HepG2 (cell line): Measurements from ENCODE around the gene PPP6R2. TPM values are rescaled to one million over a fixed set of nuclear protein-coding genes. Genes with fewer than 3 reads are reported as not detected.
A peak's percentile ranks its signal among the peaks of the same experiment; 100 is the strongest.

Experiments used
- ARNTL ChIP-seq: sonication (generic); formaldehyde crosslinking; IDR thresholded peaks from 2 replicates; pipeline ENCODE4 v1.4.0; 2020; ENCODE audit warnings: mild to moderate bottlenecking, missing genetic modification reagents
- BCL6 ChIP-seq: IDR thresholded peaks from 2 replicates; pipeline ENCODE4 v1.6.1; 2016; ENCODE audit warnings: missing genetic modification reagents, missing compliant biosample characterization
- GFI1 ChIP-seq: sonication (generic); formaldehyde crosslinking; IDR thresholded peaks from 2 replicates; pipeline ENCODE4 v1.5.0; 2020; ENCODE audit warnings: missing genetic modification reagents, mild to moderate bottlenecking, borderline replicate concordance
- HOXA3 ChIP-seq: sonication (generic); formaldehyde crosslinking; IDR thresholded peaks from 2 replicates; pipeline ENCODE4 v1.5.0; 2020; ENCODE audit warnings: missing genetic modification reagents
- MIER3 ChIP-seq: IDR thresholded peaks from 2 replicates; pipeline ENCODE4 v1.6.1; 2016; ENCODE audit warnings: missing compliant biosample characterization, borderline replicate concordance
- MIXL1 ChIP-seq: IDR thresholded peaks from 2 replicates; pipeline ENCODE4 v1.6.1; 2016
- NCOR1 ChIP-seq: fragments of 200-600 bp; sonication (generic); IDR thresholded peaks from 2 replicates; pipeline ENCODE4 v1.7.0; 2017; ENCODE audit warnings: antibody characterized with exemption, low read length, borderline replicate concordance
- NFYB ChIP-seq: sonication (generic); formaldehyde crosslinking; IDR thresholded peaks from 2 replicates; pipeline ENCODE4 v1.4.0; 2020; ENCODE audit warnings: missing genetic modification reagents
- REL ChIP-seq: sonication (generic); formaldehyde crosslinking; conservative IDR thresholded peaks from 2 replicates; pipeline ENCODE4 v1.8.0; 2022; ENCODE audit warnings: mild to moderate bottlenecking, missing genetic modification reagents, moderate library complexity
- RXRB ChIP-seq: IDR thresholded peaks from 2 replicates; pipeline ENCODE4 v1.6.1; 2016; ENCODE audit warnings: borderline replicate concordance, missing genetic modification reagents, missing compliant biosample characterization
- SIN3B ChIP-seq: fragments of 150-350 bp; IDR thresholded peaks from 2 replicates; pipeline ENCODE4 v1.6.1; 2014; ENCODE audit warnings: low read length
- TBP ChIP-seq: sonication (generic); formaldehyde crosslinking; IDR thresholded peaks from 2 replicates; pipeline ENCODE4 v1.5.0; 2020; ENCODE audit warnings: missing genetic modification reagents
- TMF1 ChIP-seq: sonication (generic); formaldehyde crosslinking; IDR thresholded peaks from 2 replicates; pipeline ENCODE4 v1.8.1; 2022; ENCODE audit warnings: low read depth, missing genetic modification reagents
- TOPORS ChIP-seq: sonication (generic); formaldehyde crosslinking; IDR thresholded peaks from 2 replicates; pipeline ENCODE4 v1.8.0; 2023; ENCODE audit warnings: mild to moderate bottlenecking, missing genetic modification reagents
- XBP1 ChIP-seq: sonication (generic); formaldehyde crosslinking; IDR thresholded peaks from 2 replicates; pipeline ENCODE4 v1.5.0; 2020; ENCODE audit warnings: missing genetic modification reagents
- ZBTB1 ChIP-seq: sonication (generic); formaldehyde crosslinking; IDR thresholded peaks from 2 replicates; pipeline ENCODE4 v1.4.0; 2020; ENCODE audit warnings: missing genetic modification reagents, borderline replicate concordance
- ZFP90 ChIP-seq: sonication (generic); formaldehyde crosslinking; IDR thresholded peaks from 2 replicates; pipeline ENCODE4 v1.8.0; 2022; ENCODE audit warnings: missing genetic modification reagents, mild to moderate bottlenecking, inconsistent platforms, borderline replicate concordance
- ZNF530 ChIP-seq: sonication (generic); formaldehyde crosslinking; IDR thresholded peaks from 2 replicates; pipeline ENCODE4 v1.5.0; 2020; ENCODE audit warnings: low read depth, mild to moderate bottlenecking, missing genetic modification reagents
- ZNF740 ChIP-seq: sonication (generic); formaldehyde crosslinking; IDR thresholded peaks from 2 replicates; pipeline ENCODE4 v1.4.0; 2020; ENCODE audit warnings: missing genetic modification reagents
- ZNF746 ChIP-seq: sonication (generic); formaldehyde crosslinking; IDR thresholded peaks from 2 replicates; pipeline ENCODE4 v1.8.0; 2022; ENCODE audit warnings: mild to moderate bottlenecking, missing genetic modification reagents
- ZNF747 ChIP-seq: sonication (generic); formaldehyde crosslinking; IDR thresholded peaks from 2 replicates; pipeline ENCODE4 v1.8.1; 2023; ENCODE audit warnings: missing genetic modification reagents, mild to moderate bottlenecking, borderline replicate concordance
- ZNF790 ChIP-seq: sonication (generic); formaldehyde crosslinking; IDR thresholded peaks from 2 replicates; pipeline ENCODE4 v1.8.0; 2022; ENCODE audit warnings: missing genetic modification reagents, mild to moderate bottlenecking, borderline replicate concordance
- ZSCAN31 ChIP-seq: sonication (generic); formaldehyde crosslinking; IDR thresholded peaks from 2 replicates; pipeline ENCODE4 v1.5.0; 2020; ENCODE audit warnings: low read depth, mild to moderate bottlenecking, missing genetic modification reagents
- polyA plus RNA-seq, 8 experiments: library from polyadenylated mRNA; depleted of rRNA in 3 of 8; stranded (reverse) in 7 of 8; unstranded in 1 of 8; fragments of >200 nt; fragmentation: Illumina TruSeq in 4 of 8; extraction: Trizol in 4 of 8; gene quantifications; 2 replicates each; pipeline versions ENCODE4 v1.2.1 to v1.2.3, GENCODE V29; 2011 to 2016; ENCODE audit warnings: low read depth in 4 of 8, missing spikeins in 1 of 8, mixed read lengths in 1 of 8; ENCODE audit not compliant: insufficient read depth in 1 of 8
- total RNA-seq, 5 experiments: library from RNA; depleted of rRNA; stranded (reverse); fragments of >200 nt; fragmentation: Illumina TruSeq; extraction: Trizol; gene quantifications; 2 replicates each; pipeline ENCODE4 v1.2.3, GENCODE V29; 2016; ENCODE audit warnings: low read depth in 1 of 5
- TF ChIP-seq, protein P1 (sequence below), 2 experiments: IDR thresholded peaks; 2 replicates each; pipeline ENCODE4 v1.6.1; 2011 to 2012; ENCODE audit warnings: low read length in 2 of 2, borderline replicate concordance in 1 of 2, low read depth in 1 of 2, mild to moderate bottlenecking in 1 of 2, moderate library complexity in 1 of 2
- TF ChIP-seq, protein P2 (sequence below): sonication (generic); formaldehyde crosslinking; IDR thresholded peaks from 2 replicates; pipeline ENCODE4 v1.5.0; 2020; ENCODE audit warnings: missing genetic modification reagents
- TF ChIP-seq, protein P3 (sequence below): IDR thresholded peaks from 2 replicates; pipeline ENCODE4 v1.6.1; 2016; ENCODE audit warnings: missing biosample characterization, missing genetic modification reagents, low read depth

Gene PPP6R2
- total and polyA plus RNA-seq, 2 of the 13 experiments (the other 11 are each of a cell fraction or from before 2014, with no cell fraction given), result 55.0 to 102 TPM

DNA sequence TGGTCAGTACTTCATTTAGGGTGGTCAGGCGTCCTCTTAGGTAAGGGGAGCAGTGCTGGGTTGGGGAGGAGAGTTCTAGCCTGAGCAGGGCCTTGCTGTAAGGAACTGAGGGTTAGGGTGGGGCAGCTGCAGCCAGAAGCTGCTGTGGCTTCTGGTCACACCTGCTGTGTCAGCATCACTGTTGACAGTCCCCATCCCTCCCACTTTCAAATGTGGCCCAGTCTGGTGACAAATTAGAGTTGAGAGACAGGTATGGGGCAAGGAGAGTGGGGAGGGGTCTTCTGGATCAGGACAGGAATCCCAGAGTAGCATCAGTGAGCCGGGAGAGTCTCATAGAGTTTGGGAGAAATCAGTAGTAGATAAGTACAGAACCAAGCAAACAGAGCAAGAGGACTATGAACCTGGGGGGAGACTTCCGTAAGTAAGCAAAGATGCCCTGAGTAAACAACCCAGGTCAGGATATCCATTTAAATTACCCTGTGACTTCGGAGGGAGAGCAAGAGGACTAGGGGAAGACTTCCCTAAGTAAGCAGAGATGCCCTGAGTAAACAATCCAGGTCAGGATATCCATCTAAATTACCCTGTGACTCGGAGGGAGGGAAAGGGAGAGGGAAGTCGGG is 53.7 kb downstream of the PPP6R2 start (continued):
- TF ChIP-seq ZNF790 (CRISPR knock-in tag) (no peak), ZFP90 (CRISPR knock-in tag) (no peak), NFYB (no peak), TMF1 (CRISPR knock-in tag) (no peak), ZNF746 (CRISPR knock-in tag) (peak; percentile 98), GFI1 (CRISPR knock-in tag) (peak; percentile 97), ZNF740 (CRISPR knock-in tag) (peak; percentile 50; the same call in 1 of the 2 replicates), ZBTB1 (CRISPR knock-in tag) (no peak), NCOR1 (peak; percentile 71; the same call in 1 of the 2 replicates), ARNTL (peak; percentile 93), ZSCAN31 (CRISPR knock-in tag) (no peak), MIXL1 (CRISPR knock-in tag) (peak; percentile 96), SIN3B (no peak), TOPORS (CRISPR knock-in tag) (no peak), RXRB (CRISPR knock-in tag) (peak; percentile 93), MIER3 (CRISPR knock-in tag) (0 out of 2 replicates have a peak, but pooled peaks have one; percentile 81), ZNF747 (CRISPR knock-in tag) (no peak), TBP (CRISPR knock-in tag) (no peak), ZNF530 (CRISPR knock-in tag) (no peak), XBP1 (CRISPR knock-in tag) (no peak), REL (CRISPR knock-in tag) (no peak), HOXA3 (CRISPR knock-in tag) (peak; percentile 88), BCL6 (peak; percentile 87)
- TF ChIP-seq, protein P1, sequence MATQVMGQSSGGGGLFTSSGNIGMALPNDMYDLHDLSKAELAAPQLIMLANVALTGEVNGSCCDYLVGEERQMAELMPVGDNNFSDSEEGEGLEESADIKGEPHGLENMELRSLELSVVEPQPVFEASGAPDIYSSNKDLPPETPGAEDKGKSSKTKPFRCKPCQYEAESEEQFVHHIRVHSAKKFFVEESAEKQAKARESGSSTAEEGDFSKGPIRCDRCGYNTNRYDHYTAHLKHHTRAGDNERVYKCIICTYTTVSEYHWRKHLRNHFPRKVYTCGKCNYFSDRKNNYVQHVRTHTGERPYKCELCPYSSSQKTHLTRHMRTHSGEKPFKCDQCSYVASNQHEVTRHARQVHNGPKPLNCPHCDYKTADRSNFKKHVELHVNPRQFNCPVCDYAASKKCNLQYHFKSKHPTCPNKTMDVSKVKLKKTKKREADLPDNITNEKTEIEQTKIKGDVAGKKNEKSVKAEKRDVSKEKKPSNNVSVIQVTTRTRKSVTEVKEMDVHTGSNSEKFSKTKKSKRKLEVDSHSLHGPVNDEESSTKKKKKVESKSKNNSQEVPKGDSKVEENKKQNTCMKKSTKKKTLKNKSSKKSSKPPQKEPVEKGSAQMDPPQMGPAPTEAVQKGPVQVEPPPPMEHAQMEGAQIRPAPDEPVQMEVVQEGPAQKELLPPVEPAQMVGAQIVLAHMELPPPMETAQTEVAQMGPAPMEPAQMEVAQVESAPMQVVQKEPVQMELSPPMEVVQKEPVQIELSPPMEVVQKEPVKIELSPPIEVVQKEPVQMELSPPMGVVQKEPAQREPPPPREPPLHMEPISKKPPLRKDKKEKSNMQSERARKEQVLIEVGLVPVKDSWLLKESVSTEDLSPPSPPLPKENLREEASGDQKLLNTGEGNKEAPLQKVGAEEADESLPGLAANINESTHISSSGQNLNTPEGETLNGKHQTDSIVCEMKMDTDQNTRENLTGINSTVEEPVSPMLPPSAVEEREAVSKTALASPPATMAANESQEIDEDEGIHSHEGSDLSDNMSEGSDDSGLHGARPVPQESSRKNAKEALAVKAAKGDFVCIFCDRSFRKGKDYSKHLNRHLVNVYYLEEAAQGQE (IDR thresholded peaks at IDR 0.05; ENCODE audit: borderline replicate concordance in 1 of 2, low read depth in 1 of 2, low read length in 2 of 2), result peak in 1 of 2 experiments; percentile 73; a peak in 1 of 4 replicates
- TF ChIP-seq, protein P2, sequence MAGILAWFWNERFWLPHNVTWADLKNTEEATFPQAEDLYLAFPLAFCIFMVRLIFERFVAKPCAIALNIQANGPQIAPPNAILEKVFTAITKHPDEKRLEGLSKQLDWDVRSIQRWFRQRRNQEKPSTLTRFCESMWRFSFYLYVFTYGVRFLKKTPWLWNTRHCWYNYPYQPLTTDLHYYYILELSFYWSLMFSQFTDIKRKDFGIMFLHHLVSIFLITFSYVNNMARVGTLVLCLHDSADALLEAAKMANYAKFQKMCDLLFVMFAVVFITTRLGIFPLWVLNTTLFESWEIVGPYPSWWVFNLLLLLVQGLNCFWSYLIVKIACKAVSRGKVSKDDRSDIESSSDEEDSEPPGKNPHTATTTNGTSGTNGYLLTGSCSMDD (CRISPR knock-in tag), result no peak
- TF ChIP-seq, protein P3, sequence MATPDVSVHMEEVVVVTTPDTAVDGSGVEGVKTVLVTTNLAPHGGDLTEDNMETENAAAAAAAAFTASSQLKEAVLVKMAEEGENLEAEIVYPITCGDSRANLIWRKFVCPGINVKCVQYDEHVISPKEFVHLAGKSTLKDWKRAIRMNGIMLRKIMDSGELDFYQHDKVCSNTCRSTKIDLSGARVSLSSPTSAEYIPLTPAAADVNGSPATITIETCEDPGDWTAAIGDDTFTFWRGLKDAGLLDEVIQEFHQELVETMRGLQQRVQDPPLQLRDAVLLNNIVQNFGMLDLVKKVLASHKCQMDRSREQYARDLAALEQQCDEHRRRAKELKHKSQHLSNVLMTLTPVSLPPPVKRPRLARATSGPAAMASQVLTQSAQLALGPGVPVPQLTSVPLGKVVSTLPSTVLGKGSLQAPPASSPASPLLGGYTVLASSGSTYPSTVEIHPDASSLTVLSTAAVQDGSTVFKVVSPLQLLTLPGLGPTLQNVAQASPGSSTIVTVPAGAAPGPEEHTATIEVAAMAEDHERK (CRISPR knock-in tag), result no peak
